Endothelial cell of umbilical vein (primary cell): ENCODE results near the gene SS18. TPM values are rescaled to one million over a fixed set of nuclear protein-coding genes. Genes with fewer than 3 reads are reported as not detected.

ENCODE experiments used
- BruUV-seq: library from RNA; stranded (reverse); fragments of 400-500 nt; replicated peaks from 2 replicates; lab custom pipeline; 2021; lab: Mats Ljungman, UMichigan
- CTCF ChIA-PET: fragments of 300-600, 350-600 bp; sonication (Branson Sonifier 250); formaldehyde crosslinking; loops from one replicate; lab custom pipeline; 2021; ENCODE audit warnings: antibody characterized with exemption, inconsistent platforms; lab: Charles Lee
- POLR2A ChIA-PET: fragments of 300-600, 350-600 bp; sonication (Branson Sonifier 250); formaldehyde crosslinking; loops from one replicate; lab custom pipeline; 2021; ENCODE audit warnings: antibody characterized with exemption, inconsistent platforms; lab: Charles Lee
- DNase-seq: peaks from one replicate; pipeline ENCODE4 v3.0.0-alpha.2; 2011; ENCODE audit warnings: low read depth, low spot score
- FAIRE-seq: peaks from 2 replicates; lab custom pipeline; 2011; peaks lifted over from hg19 to GRCh38; lab: Jason Lieb, UNC
- H2AFZ ChIP-seq: 2 replicates; pipeline ENCODE4 v1.6.0; 2012; ENCODE audit warnings: low read depth, low read length, control low read depth, inconsistent platforms
- H3K27ac ChIP-seq: 2 replicates; pipeline ENCODE4 v1.5.1; 2011; ENCODE audit warnings: low read depth, mild to moderate bottlenecking, control low read depth, low read length, moderate library complexity; ENCODE audit not compliant: insufficient read depth
- H3K27me3 ChIP-seq, 2 experiments: 2 replicates each; pipeline versions ENCODE4 v1.6.0 to v1.6.1; 2011; ENCODE audit warnings: low read length in 2 of 2, mixed read lengths in 1 of 2; ENCODE audit not compliant: control insufficient read depth in 2 of 2, insufficient read depth in 2 of 2
- H3K36me3 ChIP-seq, 2 experiments: 2 replicates in 1 of 2; 3 replicates in 1 of 2; pipeline ENCODE4 v1.5.1; 2011; ENCODE audit warnings: low read length in 2 of 2, mild to moderate bottlenecking in 1 of 2, moderate library complexity in 1 of 2; ENCODE audit not compliant: control insufficient read depth in 2 of 2, insufficient read depth in 2 of 2; ENCODE audit errors: extremely low read depth in 1 of 2
- H3K4me1 ChIP-seq: 3 replicates; pipeline ENCODE4 v1.5.1; 2011; ENCODE audit warnings: mild to moderate bottlenecking, low read length; ENCODE audit not compliant: control insufficient read depth, insufficient read depth; ENCODE audit errors: extremely low read depth
- H3K4me2 ChIP-seq: 2 replicates; pipeline ENCODE4 v1.6.1; 2011; ENCODE audit warnings: low read length, control low read depth, mixed read lengths; ENCODE audit not compliant: insufficient read depth
- H3K4me3 ChIP-seq, 3 experiments: fragments of 200-600 bp in 1 of 3; sonication (generic), shearing (Covaris generic) in 1 of 3; replicated peaks in 1 of 3; 2 replicates each; pipeline ENCODE4 v1.5.1; 2011 to 2016; ENCODE audit warnings: control low read depth in 3 of 3, low read length in 3 of 3, mild to moderate bottlenecking in 2 of 3, inconsistent platforms in 1 of 3, low read depth in 1 of 3, moderate library complexity in 1 of 3; ENCODE audit not compliant: insufficient read depth in 1 of 3
- H3K79me2 ChIP-seq: 2 replicates; pipeline ENCODE4 v1.6.0; 2012; ENCODE audit warnings: low read length, inconsistent platforms; ENCODE audit not compliant: control insufficient read depth, insufficient read depth
- H3K9ac ChIP-seq: replicated peaks from 2 replicates; pipeline ENCODE3; 2011; ENCODE audit warnings: low read length, control low read depth; ENCODE audit not compliant: insufficient read depth; ENCODE audit errors: extremely low read depth
- H3K9me1 ChIP-seq: replicated peaks from 3 replicates; pipeline ENCODE4 v1.6.0; 2011; ENCODE audit warnings: mild to moderate bottlenecking, low read length; ENCODE audit not compliant: control insufficient read depth, insufficient read depth; ENCODE audit errors: extremely low read depth
- H3K9me3 ChIP-seq: replicated peaks from 2 replicates; pipeline ENCODE4 v1.5.1; 2012; ENCODE audit warnings: low read length, inconsistent platforms; ENCODE audit not compliant: control insufficient read depth, insufficient read depth
- H4K20me1 ChIP-seq: replicated peaks from 2 replicates; pipeline ENCODE3; 2011; ENCODE audit warnings: mild to moderate bottlenecking, low read length; ENCODE audit not compliant: control insufficient read depth, insufficient read depth; ENCODE audit errors: extremely low read depth
- CTCF ChIP-seq, 2 donors: IDR thresholded peaks; 1 replicate in 1 of 2; 2 replicates in 1 of 2; pipeline ENCODE4 v1.5.1; 2011; ENCODE audit warnings: low read length in 2 of 2, mild to moderate bottlenecking in 2 of 2, moderate library complexity in 2 of 2, control low read depth in 1 of 2, inconsistent platforms in 1 of 2, low read depth in 1 of 2; ENCODE audit not compliant: insufficient read depth in 1 of 2; ENCODE audit errors: extremely low read depth in 1 of 2
- EZH2 ChIP-seq: IDR thresholded peaks from 2 replicates; pipeline ENCODE4 v1.6.1; 2012; ENCODE audit warnings: borderline replicate concordance, low read depth, mild to moderate bottlenecking, moderate library complexity, low read length, inconsistent platforms; ENCODE audit not compliant: severe bottlenecking
- FOS ChIP-seq: IDR thresholded peaks from 2 replicates; pipeline ENCODE4 v1.6.1; 2011; ENCODE audit warnings: mild to moderate bottlenecking, low read length, moderate library complexity, borderline replicate concordance; ENCODE audit not compliant: insufficient read depth
- GATA2 ChIP-seq: IDR thresholded peaks from 2 replicates; pipeline ENCODE4 v1.7.0; 2011; ENCODE audit warnings: low read depth, mild to moderate bottlenecking, moderate library complexity, mixed read lengths, low read length; ENCODE audit not compliant: insufficient read length, insufficient read depth
- JUN ChIP-seq: IDR thresholded peaks from 2 replicates; pipeline ENCODE4 v1.6.1; 2011; ENCODE audit warnings: borderline replicate concordance, low read depth; ENCODE audit not compliant: insufficient read length, insufficient read depth
- MAX ChIP-seq: IDR thresholded peaks from 2 replicates; pipeline ENCODE4 v1.6.1; 2011; ENCODE audit not compliant: insufficient read depth, insufficient read length
- MYC ChIP-seq: IDR thresholded peaks from one replicate; pipeline ENCODE4 v1.6.1; 2011; ENCODE audit warnings: mild to moderate bottlenecking, low read depth, low read length
- POLR2A ChIP-seq: IDR thresholded peaks from 2 replicates; pipeline ENCODE4 v1.6.1; 2012; ENCODE audit warnings: low read depth, mild to moderate bottlenecking, control low read depth, low read length
- POLR2AphosphoS5 ChIP-seq: IDR thresholded peaks from 2 replicates; pipeline ENCODE4 v1.6.1; 2012; ENCODE audit warnings: low read depth, mild to moderate bottlenecking, control low read depth, low read length, moderate library complexity; ENCODE audit not compliant: insufficient read depth
- dilution Hi-C: fragments of 300-500 bp; cut with MboI; formaldehyde crosslinking; loops from one replicate; pipeline ENCODE4 v1.15.0; 2019; ENCODE audit warnings: low sequenced_read_pairs; ENCODE audit not compliant: extremely low pct_ligation_motif_present
- intact Hi-C: fragments of 100-400 bp; cut with micrococcal nuclease; formaldehyde crosslinking; loops from one replicate; pipeline ENCODE4 v1.10.0; 2022
- polyA plus RNA-seq, 4 experiments: library from polyadenylated mRNA; depleted of rRNA in 3 of 4; stranded (reverse) in 3 of 4; unstranded in 1 of 4; fragments of >200 nt; gene quantifications; 2 replicates each; pipeline versions ENCODE4 v1.2.1 to v1.2.3, GENCODE V29; 2011 to 2012; ENCODE audit warnings: missing spikeins in 1 of 4
- total RNA-seq: library from RNA; stranded (reverse); gene quantifications from 2 replicates; pipeline ENCODE4 v1.2.3, GENCODE V29; 2021

The SS18 gene
- total and polyA plus RNA-seq, 2 donors (not counting 3 experiments of a cell fraction or from before 2014, with no cell fraction given), result 68.4 to 204 TPM

- dilution Hi-C loops, result no loop called here
- FAIRE-seq, result no peak
Observed at GRCh38 chr18:26004832-26005231, 85.6 kb downstream of the SS18 start.

More at GRCh38 chr18:26004832-26005231, 85.6 kb downstream of the SS18 start:
- Histone ChIP-seq H3K79me2 (no peaks in the 10 kb centered on the region), H3K36me3 (no peaks in the 10 kb centered on the region), H4K20me1 (no peaks in the 10 kb centered on the region), H3K9me1 (no peaks in the 10 kb centered on the region), H3K9me3 (no peaks in the 10 kb centered on the region), H3K4me3 (no peak overlapping the region), H2AFZ (no peak overlapping the region), H3K4me1 (peaks cover 6% of the 10 kb centered on the region), H3K9ac (no peak overlapping the region), H3K27ac (no peak overlapping the region), H3K4me2 (no peak overlapping the region), H3K27me3 (no peaks in the 10 kb centered on the region)
- TF ChIP-seq POLR2AphosphoS5, result no peak
- TF ChIP-seq JUN, result no peak
- no peak for TF ChIP-seq CTCF (IDR thresholded peaks at IDR 0.05; ENCODE audit: extremely low read depth in 1 of 2, insufficient read depth in 1 of 2, low read depth in 1 of 2, low read length in 2 of 2)
- TF ChIP-seq GATA2, result no peak
- no peak for TF ChIP-seq FOS
- no peak for TF ChIP-seq MAX
- no peak for TF ChIP-seq POLR2A
- TF ChIP-seq MYC, result no peak
- TF ChIP-seq EZH2, result no peak
- intact Hi-C loops, result no loop called here
- ChIA-PET POLR2A (no interaction called here), CTCF (interaction anchor here (1.3 to 1.5 kb wide), 3 partner anchors 9 to 13 kb away, joined by 3 to 4 read pairs (median 4); no protein-coding TSS in a partner anchor)
- DNase-seq, result no peak
- BruUV-seq, result no TSS peak
